Measurements from ENCODE around the gene PCDH15.

Gene PCDH15

GRCh38 chr10:54133203-54133602, 667.8 kb downstream of the PCDH15 start:
- no peaks in the 10 kb centered on the region for H3K79me1 ChIP-seq (ENCODE audit: low read depth, low read length)
- H3K18ac ChIP-seq (ENCODE audit: low read length): no peak overlapping the region
- no peak overlapping the region for H3K4me3 ChIP-seq (ENCODE audit: low read length in 2 of 2)
- no peak overlapping the region for H2BK12ac ChIP-seq (ENCODE audit: low read length)
- no peak overlapping the region for H2BK15ac ChIP-seq (ENCODE audit: low read length)
- no peak overlapping the region for H3K27ac ChIP-seq (replicated peaks; ENCODE audit: low read length)
- no peak overlapping the region for H4K91ac ChIP-seq (ENCODE audit: low read depth, low read length, poor library complexity)
- DNase-seq (ENCODE audit: low spot score): no peak
- no peak overlapping the region for H2AK5ac ChIP-seq (ENCODE audit: low read depth, low read length)
- H4K8ac ChIP-seq (ENCODE audit: low read depth, low read length): no peak overlapping the region
- H3K14ac ChIP-seq (ENCODE audit: low read length): no peak overlapping the region
- no peak overlapping the region for H2AFZ ChIP-seq (ENCODE audit: low read length)
- no CpG with 5 or more reads among the region's 3 CpGs for WGBS, 2 donors (ENCODE audit: extremely low coverage in 2 of 2, insufficient read length in 2 of 2, insufficient replicate concordance in 1 of 2)
- no peak overlapping the region for H3K23ac ChIP-seq (ENCODE audit: low read depth, low read length, poor library complexity)
- H3K9me3 ChIP-seq (replicated peaks in 1 of 2; ENCODE audit: control insufficient read depth in 2 of 2, insufficient read depth in 1 of 2, low read depth in 1 of 2, low read length in 2 of 2): peaks cover 0 to 5% of the 10 kb centered on the region in 2 donors
- no peak overlapping the region for H3K9ac ChIP-seq (ENCODE audit: low read depth, low read length, poor library complexity)
- no peak overlapping the region for H3K4ac ChIP-seq (ENCODE audit: low read length)
- H3K27me3 ChIP-seq (ENCODE audit: control insufficient read depth in 3 of 3, insufficient read depth in 3 of 3, low read depth in 1 of 3, low read length in 3 of 3): peaks cover 0 to 1% (median 0%) of the 10 kb centered on the region in 3 experiments
- H2BK5ac ChIP-seq (ENCODE audit: low read length): no peak overlapping the region
- H3K4me1 ChIP-seq (ENCODE audit: control insufficient read depth in 2 of 2, insufficient read depth in 1 of 2, low read depth in 1 of 2, low read length in 2 of 2): peaks cover 0 to 2% of the 10 kb centered on the region in 2 donors
- H3K36me3 ChIP-seq (replicated peaks in 1 of 2; ENCODE audit: control insufficient read depth in 2 of 2, insufficient read depth in 2 of 2, low read length in 2 of 2): no peaks in the 10 kb centered on the region
- no peak overlapping the region for H3K4me2 ChIP-seq (ENCODE audit: insufficient read depth, low read length, poor library complexity, severe bottlenecking)
- H2BK120ac ChIP-seq (ENCODE audit: low read depth, low read length): no peak overlapping the region

GRCh38 chr10:54131833-54132232, 669.2 kb downstream of the PCDH15 start:
- H3K14ac ChIP-seq (ENCODE audit: low read length): no peak overlapping the region
- H3K27me3 ChIP-seq (ENCODE audit: control insufficient read depth in 3 of 3, insufficient read depth in 3 of 3, low read depth in 1 of 3, low read length in 3 of 3): no peaks in the 10 kb centered on the region
- H2BK5ac ChIP-seq (ENCODE audit: low read length): no peak overlapping the region
- H3K23ac ChIP-seq (ENCODE audit: low read depth, low read length, poor library complexity): no peak overlapping the region
- H3K4ac ChIP-seq (ENCODE audit: low read length): no peak overlapping the region
- H3K9ac ChIP-seq (ENCODE audit: low read depth, low read length, poor library complexity): no peak overlapping the region
- H3K9me3 ChIP-seq (replicated peaks in 1 of 2; ENCODE audit: control insufficient read depth in 2 of 2, insufficient read depth in 1 of 2, low read depth in 1 of 2, low read length in 2 of 2): no peaks in the 10 kb centered on the region
- H2BK12ac ChIP-seq (ENCODE audit: low read length): no peak overlapping the region
- H3K4me3 ChIP-seq (ENCODE audit: low read length in 2 of 2): no peak overlapping the region
- H4K8ac ChIP-seq (ENCODE audit: low read depth, low read length): no peak overlapping the region
- H3K27ac ChIP-seq (replicated peaks; ENCODE audit: low read length): no peak overlapping the region
- no CpG with 5 or more reads among the region's 6 CpGs for WGBS, 2 donors (ENCODE audit: extremely low coverage in 2 of 2, insufficient read length in 2 of 2, insufficient replicate concordance in 1 of 2)
- H3K4me2 ChIP-seq (ENCODE audit: insufficient read depth, low read length, poor library complexity, severe bottlenecking): no peak overlapping the region
- no peak overlapping the region for H2AK5ac ChIP-seq (ENCODE audit: low read depth, low read length)
- H3K4me1 ChIP-seq (ENCODE audit: control insufficient read depth in 2 of 2, insufficient read depth in 1 of 2, low read depth in 1 of 2, low read length in 2 of 2): peaks cover 0 to 2% of the 10 kb centered on the region in 2 donors
- no peaks in the 10 kb centered on the region for H3K36me3 ChIP-seq (replicated peaks in 1 of 2; ENCODE audit: control insufficient read depth in 2 of 2, insufficient read depth in 2 of 2, low read length in 2 of 2)
- H2AFZ ChIP-seq (ENCODE audit: low read length): no peak overlapping the region
- H4K91ac ChIP-seq (ENCODE audit: low read depth, low read length, poor library complexity): no peak overlapping the region
- H3K79me1 ChIP-seq (ENCODE audit: low read depth, low read length): no peaks in the 10 kb centered on the region
- no peak overlapping the region for H3K18ac ChIP-seq (ENCODE audit: low read length)
- no peak overlapping the region for H2BK15ac ChIP-seq (ENCODE audit: low read length)
- DNase-seq (ENCODE audit: low spot score): no peak
- H2BK120ac ChIP-seq (ENCODE audit: low read depth, low read length): no peak overlapping the region

- H2BK15ac ChIP-seq (ENCODE audit: low read length): no peak overlapping the region
- no peak overlapping the region for H3K4ac ChIP-seq (ENCODE audit: low read length)
- no peak overlapping the region for H2BK5ac ChIP-seq (ENCODE audit: low read length)
- WGBS, 2 donors (ENCODE audit: extremely low coverage in 2 of 2, insufficient read length in 2 of 2, insufficient replicate concordance in 1 of 2): no CpG with 5 or more reads among the region's 6 CpGs
- H3K14ac ChIP-seq (ENCODE audit: low read length): no peak overlapping the region
- no peak overlapping the region for H3K4me3 ChIP-seq (ENCODE audit: low read length in 2 of 2)
- no peak overlapping the region for H2BK12ac ChIP-seq (ENCODE audit: low read length)
- no peak overlapping the region for H3K27ac ChIP-seq (replicated peaks; ENCODE audit: low read length)
- H3K9me3 ChIP-seq (replicated peaks in 1 of 2; ENCODE audit: control insufficient read depth in 2 of 2, insufficient read depth in 1 of 2, low read depth in 1 of 2, low read length in 2 of 2): no peaks in the 10 kb centered on the region
- H3K9ac ChIP-seq (ENCODE audit: low read depth, low read length, poor library complexity): no peak overlapping the region
- H3K18ac ChIP-seq (ENCODE audit: low read length): no peak overlapping the region
- H3K4me1 ChIP-seq (ENCODE audit: control insufficient read depth in 2 of 2, insufficient read depth in 1 of 2, low read depth in 1 of 2, low read length in 2 of 2): peaks cover 0 to 2% of the 10 kb centered on the region in 2 donors
- H4K91ac ChIP-seq (ENCODE audit: low read depth, low read length, poor library complexity): no peak overlapping the region
- H4K8ac ChIP-seq (ENCODE audit: low read depth, low read length): no peak overlapping the region
- H3K79me1 ChIP-seq (ENCODE audit: low read depth, low read length): no peaks in the 10 kb centered on the region
- no peak overlapping the region for H3K4me2 ChIP-seq (ENCODE audit: insufficient read depth, low read length, poor library complexity, severe bottlenecking)
- no peak overlapping the region for H3K23ac ChIP-seq (ENCODE audit: low read depth, low read length, poor library complexity)
- H3K27me3 ChIP-seq (ENCODE audit: control insufficient read depth in 3 of 3, insufficient read depth in 3 of 3, low read depth in 1 of 3, low read length in 3 of 3): no peaks in the 10 kb centered on the region
- no peak overlapping the region for H2AK5ac ChIP-seq (ENCODE audit: low read depth, low read length)
- no peak overlapping the region for H2BK120ac ChIP-seq (ENCODE audit: low read depth, low read length)
- DNase-seq (ENCODE audit: low spot score): no peak
- H3K36me3 ChIP-seq (replicated peaks in 1 of 2; ENCODE audit: control insufficient read depth in 2 of 2, insufficient read depth in 2 of 2, low read length in 2 of 2): no peaks in the 10 kb centered on the region
- peak overlapping the region; percentile 31 for H2AFZ ChIP-seq (ENCODE audit: low read length)
Measured at GRCh38 chr10:54130394-54130793, 670.6 kb downstream of the PCDH15 start.

- no peak overlapping the region for H2BK12ac ChIP-seq (ENCODE audit: low read length)
- no peaks in the 10 kb centered on the region for H3K4me1 ChIP-seq (ENCODE audit: control insufficient read depth in 2 of 2, insufficient read depth in 1 of 2, low read depth in 1 of 2, low read length in 2 of 2)
- H3K9me3 ChIP-seq (replicated peaks in 1 of 2; ENCODE audit: control insufficient read depth in 2 of 2, insufficient read depth in 1 of 2, low read depth in 1 of 2, low read length in 2 of 2): no peaks in the 10 kb centered on the region
- no peak overlapping the region for H3K9ac ChIP-seq (ENCODE audit: low read depth, low read length, poor library complexity)
- no peak overlapping the region for H3K18ac ChIP-seq (ENCODE audit: low read length)
- H3K14ac ChIP-seq (ENCODE audit: low read length): no peak overlapping the region
- H2BK5ac ChIP-seq (ENCODE audit: low read length): no peak overlapping the region
- H4K8ac ChIP-seq (ENCODE audit: low read depth, low read length): no peak overlapping the region
- no CpG with 5 or more reads among the region's 3 CpGs for WGBS, 2 donors (ENCODE audit: extremely low coverage in 2 of 2, insufficient read length in 2 of 2, insufficient replicate concordance in 1 of 2)
- no peak overlapping the region for H3K27ac ChIP-seq (replicated peaks; ENCODE audit: low read length)
- no peak overlapping the region for H3K4ac ChIP-seq (ENCODE audit: low read length)
- H3K79me1 ChIP-seq (ENCODE audit: low read depth, low read length): no peaks in the 10 kb centered on the region
- no peak overlapping the region for H4K91ac ChIP-seq (ENCODE audit: low read depth, low read length, poor library complexity)
- H3K36me3 ChIP-seq (replicated peaks in 1 of 2; ENCODE audit: control insufficient read depth in 2 of 2, insufficient read depth in 2 of 2, low read length in 2 of 2): no peaks in the 10 kb centered on the region
- DNase-seq (ENCODE audit: low spot score): no peak
- no peak overlapping the region for H3K23ac ChIP-seq (ENCODE audit: low read depth, low read length, poor library complexity)
- H2AFZ ChIP-seq (ENCODE audit: low read length): no peak overlapping the region
- H3K4me3 ChIP-seq (ENCODE audit: low read length in 2 of 2): no peak overlapping the region
- H2BK15ac ChIP-seq (ENCODE audit: low read length): no peak overlapping the region
- no peak overlapping the region for H2BK120ac ChIP-seq (ENCODE audit: low read depth, low read length)
- no peak overlapping the region for H2AK5ac ChIP-seq (ENCODE audit: low read depth, low read length)
- H3K4me2 ChIP-seq (ENCODE audit: insufficient read depth, low read length, poor library complexity, severe bottlenecking): no peak overlapping the region
- no peaks in the 10 kb centered on the region for H3K27me3 ChIP-seq (ENCODE audit: control insufficient read depth in 3 of 3, insufficient read depth in 3 of 3, low read depth in 1 of 3, low read length in 3 of 3)
Measured at GRCh38 chr10:54125098-54125747, 675.8 kb downstream of the PCDH15 start.

Data from neuronal stem cell (in vitro differentiated cells).